ENCODE data around the gene ABCA1. TPM values are rescaled to one million over a fixed set of nuclear protein-coding genes. Genes with fewer than 3 reads are reported as not detected.

ABCA1 gene
- total RNA-seq, 2 donors from 2014 or later: 11.2 to 17.8 TPM

GRCh38 chr9:104758974-104759373 is 169.0 kb downstream of the ABCA1 start:
- no peaks in the 10 kb centered on the region for H3K36me3 ChIP-seq
- H3K27ac ChIP-seq: no peak overlapping the region
- TF ChIP-seq CTCF (IDR thresholded peaks at IDR 0.05): no peak
- H3K27me3 ChIP-seq: no peaks in the 10 kb centered on the region
- H3K4me3 ChIP-seq: no peak overlapping the region
- no peaks in the 10 kb centered on the region for H3K4me1 ChIP-seq
- no peaks in the 10 kb centered on the region for H3K9me3 ChIP-seq
- intact Hi-C loops (cut with DNase I): no loop called here
- H3K9ac ChIP-seq (ENCODE audit: low read depth in 2 of 2, low read length in 2 of 2): no peak overlapping the region
- no peak for DNase-seq

GRCh38 chr9:104750185-104750767 is 177.7 kb downstream of the ABCA1 start:
- no peak overlapping the region for H3K4me3 ChIP-seq
- no peak for TF ChIP-seq CTCF (IDR thresholded peaks at IDR 0.05)
- intact Hi-C loops (cut with DNase I): no loop called here
- no peaks in the 10 kb centered on the region for H3K36me3 ChIP-seq
- H3K27me3 ChIP-seq: no peaks in the 10 kb centered on the region
- H3K27ac ChIP-seq: no peak overlapping the region
- H3K4me1 ChIP-seq: no peaks in the 10 kb centered on the region
- H3K9me3 ChIP-seq: no peaks in the 10 kb centered on the region
- no peak overlapping the region for H3K9ac ChIP-seq (ENCODE audit: low read depth in 2 of 2, low read length in 2 of 2)
- DNase-seq: no peak

GRCh38 chr9:104748359-104749031 is 179.5 kb downstream of the ABCA1 start:
- TF ChIP-seq CTCF (IDR thresholded peaks at IDR 0.05): no peak
- Histone ChIP-seq H3K9me3 (no peaks in the 10 kb centered on the region), H3K4me3 (peak overlapping the region; percentile 70), H3K36me3 (no peaks in the 10 kb centered on the region), H3K27me3 (no peaks in the 10 kb centered on the region), H3K27ac (peak overlapping the region; percentile 92), H3K9ac (ENCODE audit: low read depth in 2 of 2, low read length in 2 of 2) (peak overlapping the region; percentile 80 to 85), H3K4me1 (no peaks in the 10 kb centered on the region)
- intact Hi-C loops (cut with DNase I): no loop called here
- no peak for DNase-seq

- Histone ChIP-seq H3K4me3 (peak within 1 kb of the TSS; percentile 70), H3K9ac (ENCODE audit: low read depth in 2 of 2, low read length in 2 of 2) (peak within 1 kb of the TSS; percentile 80 to 85), H3K27ac (peak within 1 kb of the TSS; percentile 92), H3K9me3 (no peaks in the 10 kb centered on the region), H3K4me1 (no peaks in the 10 kb centered on the region), H3K36me3 (no peaks in the 10 kb centered on the region), H3K27me3 (no peaks in the 10 kb centered on the region)
- no peak for TF ChIP-seq CTCF (IDR thresholded peaks at IDR 0.05)
- DNase-seq: peak; percentile 92
- intact Hi-C loops (cut with DNase I): no loop called here
Observed at GRCh38 chr9:104747565-104748358, 180.2 kb downstream of the ABCA1 start, which contains the start of gene NIPSNAP3A. Gene NIPSNAP3A, plus strand, starts transcription at chr9:104747683. Its CDS starts 110 bp downstream, at chr9:104747793.

- no peak for DNase-seq
- intact Hi-C loops (cut with DNase I): no loop called here
- no peak for TF ChIP-seq CTCF (IDR thresholded peaks at IDR 0.05)
Observed at GRCh38 chr9:104747245-104747564, 180.8 kb downstream of the ABCA1 start.

More at GRCh38 chr9:104747245-104747564, 180.8 kb downstream of the ABCA1 start:
- Histone ChIP-seq H3K27me3 (no peaks in the 10 kb centered on the region), H3K4me1 (no peaks in the 10 kb centered on the region), H3K9me3 (no peaks in the 10 kb centered on the region), H3K9ac (ENCODE audit: low read depth in 2 of 2, low read length in 2 of 2) (peak overlapping the region; percentile 80 to 85), H3K27ac (peak overlapping the region; percentile 92), H3K4me3 (peak overlapping the region; percentile 70), H3K36me3 (no peaks in the 10 kb centered on the region)

All from colonic mucosa (tissue), 4 donors.